Cerebellar nuclear complex (tissue), 1 donor: ENCODE results near the gene FDXR.
A peak's percentile ranks its signal among the peaks of the same experiment; 100 is the strongest.

Source experiments
- DNase-seq, 2 experiments: peaks; one replicate each; lab custom pipeline; 2025; lab: John Stamatoyannopoulos, UW

FDXR gene

DNA sequence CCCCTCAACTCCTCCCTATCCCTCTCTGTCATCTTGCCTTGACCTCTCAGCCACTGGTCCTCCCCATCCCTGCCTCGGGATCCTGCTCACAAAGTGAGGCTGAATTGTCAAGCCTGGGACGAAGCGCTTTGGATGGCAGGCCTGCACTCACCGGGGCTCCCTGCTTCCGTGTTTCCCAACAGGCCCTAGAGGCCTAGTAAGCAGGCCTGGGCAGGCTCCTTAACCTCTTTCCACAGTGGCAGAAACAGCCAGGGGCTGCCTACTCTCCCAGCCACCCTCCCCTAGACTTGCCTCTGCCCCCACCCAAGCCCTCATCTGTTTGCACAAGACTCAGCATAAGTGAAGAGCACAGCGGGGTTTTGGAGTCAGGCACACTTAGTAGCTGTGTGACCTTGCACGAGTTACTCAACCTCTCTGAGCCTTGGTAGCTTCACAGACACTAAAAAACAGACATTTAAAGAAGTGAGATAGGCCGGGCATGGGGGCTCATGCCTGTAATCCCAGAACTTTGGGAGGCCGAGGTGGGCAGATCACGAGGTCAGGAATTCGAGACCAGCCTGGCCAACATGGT, 25.7 kb upstream of the FDXR start:
- DNase-seq = no peak

DNA sequence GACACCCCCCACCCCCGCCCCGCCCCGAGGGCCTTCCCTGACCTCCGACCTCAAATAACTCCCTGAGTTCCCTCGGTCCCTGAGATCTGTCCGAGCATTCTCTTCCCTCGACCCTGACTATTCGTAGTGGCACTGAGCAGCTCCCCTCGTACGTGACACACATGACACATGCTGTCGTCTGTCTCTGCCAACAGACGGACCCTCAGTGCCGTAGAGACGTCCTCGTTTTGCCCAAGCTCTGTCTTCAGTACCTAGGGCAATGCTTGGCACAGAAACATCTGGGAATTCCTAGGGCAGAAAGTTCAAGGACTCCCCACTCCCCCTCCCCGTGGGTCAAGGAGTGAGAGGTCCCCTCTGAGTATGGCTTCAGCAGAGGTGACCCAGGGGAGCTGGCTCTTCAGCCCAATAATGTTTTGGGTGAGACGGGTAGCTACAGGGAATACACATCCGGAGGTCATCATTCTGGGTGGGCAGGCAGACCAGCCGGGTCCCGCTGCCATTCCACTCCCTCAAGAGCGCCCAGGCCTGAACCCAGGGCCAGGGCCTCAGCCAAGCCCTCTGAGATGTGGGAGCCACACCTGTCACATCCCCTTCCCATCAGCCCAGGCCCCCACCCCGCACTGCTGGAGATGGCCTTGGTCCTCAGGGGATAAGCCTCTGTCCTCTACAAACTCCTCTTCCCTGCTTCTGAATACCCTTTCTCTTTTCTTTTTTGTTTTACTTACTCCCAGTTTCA, 21.3 kb upstream of the FDXR start:
- no peak for DNase-seq

DNA sequence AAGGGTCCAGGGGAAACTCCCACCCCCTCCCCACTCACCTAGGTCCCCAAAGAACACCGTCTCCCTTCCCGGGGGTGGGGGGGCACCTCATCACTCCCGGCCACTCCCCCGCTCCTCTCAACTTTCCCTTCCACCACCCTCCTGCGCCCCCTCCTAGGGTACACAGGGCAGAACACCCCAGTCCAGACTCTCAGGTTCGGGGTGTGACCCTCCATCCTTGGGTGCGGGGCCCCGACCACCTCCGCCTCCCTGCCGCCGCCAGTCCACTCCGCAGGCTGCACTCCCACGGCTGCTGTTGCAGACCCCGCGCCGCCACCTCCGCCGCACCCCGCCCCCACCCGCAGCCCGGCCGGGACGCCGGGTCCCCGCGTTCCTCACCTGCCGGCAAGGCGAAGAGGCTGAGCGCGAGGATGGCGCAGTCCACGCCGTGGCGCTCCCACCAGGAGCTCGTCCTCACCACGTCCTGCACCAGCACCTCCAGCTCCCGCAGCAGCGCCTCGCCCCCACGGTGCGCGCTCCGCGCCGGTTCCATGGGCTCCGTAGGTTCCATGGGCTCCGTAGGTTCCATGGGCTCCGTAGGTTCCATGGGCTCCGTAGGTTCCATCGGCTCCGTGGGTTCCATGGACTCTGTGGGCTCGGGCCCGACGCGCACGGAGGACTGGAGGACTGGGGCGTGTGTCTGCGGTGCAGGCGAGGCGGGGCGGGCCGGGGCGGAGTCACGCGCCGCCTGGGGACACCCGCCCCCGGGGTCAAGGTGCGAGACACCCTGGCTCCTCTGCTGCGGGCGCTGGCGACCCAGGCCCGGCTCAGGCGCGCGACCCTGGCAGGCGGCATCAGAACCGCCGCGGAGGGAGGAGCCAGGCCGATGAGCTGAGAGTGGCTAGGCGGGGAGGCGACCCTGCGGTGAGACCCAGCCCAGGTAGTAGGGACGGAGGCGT, 20.4 kb upstream of the FDXR start, which contains the start of gene FADS6:
TSS of gene FADS6 (minus strand) at position 660 of the 938 bp plus-strand sequence. CDS start at position 622, 38 bp downstream.
- DNase-seq = no peak

DNA sequence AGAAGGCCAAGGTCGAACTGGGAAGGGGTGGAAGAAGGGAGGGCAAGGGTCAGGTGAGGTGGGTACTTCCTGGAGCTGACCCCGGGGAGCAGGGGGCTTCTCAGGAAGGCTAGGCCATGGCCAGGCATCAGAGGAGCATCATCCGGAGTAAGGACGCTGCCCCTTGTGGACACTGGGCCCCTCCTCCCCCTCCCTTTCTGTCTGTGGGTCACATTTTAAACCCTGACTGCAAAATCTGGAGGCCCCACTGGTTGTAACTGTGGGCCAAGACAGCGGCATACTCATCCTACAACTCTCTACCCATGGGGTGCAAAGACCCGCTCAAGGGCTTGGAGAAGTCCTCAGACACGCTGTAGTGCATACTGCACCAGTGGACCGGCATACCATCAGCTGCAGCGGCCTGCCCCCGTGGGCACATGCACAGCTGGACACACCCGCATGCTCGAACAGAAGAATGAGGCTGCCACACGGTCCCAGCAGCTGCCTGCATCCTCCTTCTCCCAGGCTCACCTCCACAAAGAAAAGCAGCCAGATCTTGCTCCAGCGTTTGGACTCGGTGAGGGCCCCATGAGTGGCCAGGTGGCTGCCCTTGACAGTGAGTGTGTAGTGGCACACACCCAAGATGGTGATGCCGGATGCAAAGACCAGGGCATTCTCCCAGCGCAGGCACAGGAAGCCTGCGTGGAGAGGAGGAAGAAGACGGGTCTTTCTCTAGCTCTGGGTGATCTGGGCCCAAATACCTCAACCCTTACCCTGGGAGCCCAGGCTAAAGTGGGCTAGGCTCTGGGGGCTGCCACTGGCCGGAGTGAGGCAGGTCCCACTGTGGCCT, 19.4 kb upstream of the FDXR start:
- DNase-seq = no peak

DNA sequence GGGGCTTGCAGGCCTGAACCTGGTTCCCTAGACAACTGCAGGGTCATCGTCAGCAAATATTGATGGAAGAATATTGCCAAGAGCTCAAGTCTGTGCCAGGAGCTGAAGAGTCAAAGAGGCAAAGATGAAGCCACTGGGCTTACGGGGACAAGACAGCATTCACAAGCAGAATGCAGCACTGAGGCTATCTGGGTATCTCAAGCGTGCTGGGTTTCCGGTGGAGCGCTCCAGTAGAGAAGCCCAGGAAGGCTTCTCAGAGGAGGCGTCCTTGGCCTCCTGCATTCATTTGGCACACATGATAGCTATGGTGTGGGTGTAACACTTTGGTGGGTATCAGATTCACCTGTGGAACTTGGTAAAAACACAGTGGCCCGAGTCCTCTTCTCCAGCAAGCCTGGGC, 17.8 kb upstream of the FDXR start:
- DNase-seq = no peak

DNA sequence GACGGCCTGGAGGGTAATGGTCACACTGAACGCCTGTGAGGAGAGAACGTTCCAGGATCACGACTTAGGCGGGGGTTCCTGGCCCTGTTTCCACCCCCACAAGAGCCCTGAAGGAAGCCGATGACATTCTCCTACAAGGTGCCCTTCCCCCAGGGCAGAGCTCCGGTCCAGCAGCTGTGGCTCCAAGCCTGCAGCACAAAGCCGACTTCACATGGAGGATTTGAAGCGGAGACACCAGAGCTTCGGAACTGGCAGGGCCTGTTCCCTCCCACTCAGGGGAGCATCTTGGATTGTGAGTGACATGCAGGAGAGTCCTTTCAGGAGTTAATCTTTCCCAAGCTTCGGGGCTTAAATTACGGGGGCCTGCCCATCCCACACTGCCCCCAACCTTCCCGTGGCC, 15.7 kb upstream of the FDXR start:
- DNase-seq = no peak

DNA sequence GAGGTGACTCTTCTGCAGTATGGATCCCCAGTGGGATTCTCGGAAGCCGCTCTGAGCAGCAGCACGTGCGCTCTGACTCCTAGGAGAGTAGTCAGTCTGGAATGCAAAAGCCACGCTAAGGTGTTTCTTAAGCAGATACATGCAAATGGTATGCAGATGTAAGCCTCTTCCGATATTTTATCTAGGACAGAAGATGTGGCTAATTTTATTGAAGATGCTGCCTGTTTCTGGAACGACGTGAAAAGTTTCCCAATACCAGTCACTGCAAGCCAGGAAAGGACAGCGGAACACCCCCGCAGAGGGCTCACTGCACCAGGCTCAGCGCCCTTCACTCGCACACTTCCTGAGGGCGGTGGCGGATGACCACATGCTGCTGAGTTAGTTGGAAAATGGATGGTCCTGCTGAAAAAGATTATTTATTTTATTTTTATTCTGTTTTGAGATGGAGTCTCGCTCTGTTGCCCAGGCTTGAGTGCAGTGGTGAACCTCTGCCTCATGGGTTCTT, 10.5 kb upstream of the FDXR start:
- no peak for DNase-seq

DNA sequence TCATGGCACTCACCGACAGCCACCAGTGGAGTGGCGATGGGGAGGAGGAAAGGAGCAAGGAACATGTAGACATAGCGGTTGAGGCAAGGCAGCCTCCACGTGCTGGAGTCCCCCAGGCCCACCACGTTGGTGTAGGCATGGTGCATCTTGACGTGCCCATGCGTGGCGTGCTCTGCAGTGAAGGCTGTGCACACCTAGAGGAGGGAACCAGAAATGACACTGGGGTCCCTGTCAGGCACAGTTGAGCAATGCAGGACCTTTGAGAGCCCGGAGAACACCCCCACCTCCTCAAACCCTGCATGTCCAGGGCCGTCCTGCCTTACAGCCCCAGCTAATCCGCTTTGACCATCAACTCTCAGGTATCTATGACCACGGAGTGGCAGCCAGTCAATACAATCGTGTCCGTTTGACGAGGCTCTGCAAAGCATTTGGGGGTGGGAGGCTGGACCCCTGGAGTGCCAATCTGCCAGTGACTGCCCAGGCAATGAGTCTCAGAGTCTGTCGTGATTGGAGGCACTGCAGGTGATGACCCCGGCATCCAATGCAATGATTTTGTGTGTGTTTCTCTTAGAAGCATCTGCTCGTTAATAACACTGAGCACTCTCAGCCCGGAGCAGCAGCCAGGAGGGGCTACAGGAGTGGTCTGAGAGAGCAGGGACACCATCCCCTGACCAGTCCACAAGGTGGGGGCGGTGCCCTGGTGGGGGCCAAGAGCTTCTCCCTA, 9.9 kb upstream of the FDXR start:
- DNase-seq = no peak

DNA sequence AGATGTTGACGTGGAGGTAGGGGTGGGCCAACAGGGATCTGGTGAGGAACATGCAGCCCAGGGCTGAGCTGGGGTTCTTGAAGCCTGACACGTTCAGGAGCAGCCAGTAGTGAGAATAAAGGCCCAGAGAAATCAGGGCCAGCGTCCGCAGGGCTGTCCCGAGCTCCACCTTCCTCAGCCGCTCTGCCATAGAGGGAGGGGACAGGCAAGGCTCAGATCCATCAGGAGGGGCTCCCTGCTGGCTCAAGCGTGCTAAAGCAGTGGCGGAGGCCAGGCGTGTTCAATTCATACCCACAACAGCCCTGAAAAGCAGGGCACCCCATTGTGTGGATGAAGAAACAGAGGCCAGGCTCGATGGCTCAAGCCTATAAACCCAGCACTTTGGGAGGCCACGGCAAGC, 8.3 kb upstream of the FDXR start:
- DNase-seq = no peak

DNA sequence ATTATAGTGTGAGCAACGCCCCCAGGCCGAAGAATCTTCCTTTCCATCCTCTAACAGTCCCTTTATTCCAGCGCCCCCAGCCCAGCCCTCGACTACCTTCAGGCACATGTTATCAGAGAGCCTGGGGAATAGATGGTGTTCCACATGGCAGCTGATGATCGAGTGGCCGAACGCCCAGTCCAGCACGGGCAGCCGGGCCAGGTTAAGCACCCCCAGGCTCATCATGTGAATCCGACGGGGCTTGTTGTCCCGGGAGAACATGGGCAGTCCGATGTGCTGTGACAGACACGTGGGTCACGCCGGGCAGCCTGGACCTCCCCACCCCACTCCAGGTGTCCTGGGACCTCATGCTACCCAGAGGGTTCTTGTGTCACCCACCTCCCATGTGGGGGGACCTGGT, 6.5 kb upstream of the FDXR start:
- DNase-seq = no peak

DNA sequence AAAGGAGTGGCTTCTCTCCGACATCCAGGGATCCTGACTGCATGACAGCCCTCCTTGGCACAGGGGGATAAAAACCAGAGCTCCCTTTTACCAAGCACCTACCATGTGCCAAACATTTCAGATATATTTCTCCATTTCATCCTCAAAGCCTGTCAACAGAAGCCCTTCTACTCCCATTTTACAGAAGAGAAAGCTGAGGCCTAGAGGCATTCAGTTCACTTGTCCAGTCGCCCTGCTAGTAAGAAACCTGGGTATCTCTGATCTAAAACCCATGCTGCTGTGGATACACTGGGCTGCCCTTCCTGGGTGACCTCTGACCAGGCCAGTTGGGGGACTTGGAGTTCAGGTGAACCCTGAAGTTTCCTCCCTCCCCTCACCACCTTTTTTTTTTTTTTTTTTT, 5.9 kb upstream of the FDXR start:
- DNase-seq = no peak

DNA sequence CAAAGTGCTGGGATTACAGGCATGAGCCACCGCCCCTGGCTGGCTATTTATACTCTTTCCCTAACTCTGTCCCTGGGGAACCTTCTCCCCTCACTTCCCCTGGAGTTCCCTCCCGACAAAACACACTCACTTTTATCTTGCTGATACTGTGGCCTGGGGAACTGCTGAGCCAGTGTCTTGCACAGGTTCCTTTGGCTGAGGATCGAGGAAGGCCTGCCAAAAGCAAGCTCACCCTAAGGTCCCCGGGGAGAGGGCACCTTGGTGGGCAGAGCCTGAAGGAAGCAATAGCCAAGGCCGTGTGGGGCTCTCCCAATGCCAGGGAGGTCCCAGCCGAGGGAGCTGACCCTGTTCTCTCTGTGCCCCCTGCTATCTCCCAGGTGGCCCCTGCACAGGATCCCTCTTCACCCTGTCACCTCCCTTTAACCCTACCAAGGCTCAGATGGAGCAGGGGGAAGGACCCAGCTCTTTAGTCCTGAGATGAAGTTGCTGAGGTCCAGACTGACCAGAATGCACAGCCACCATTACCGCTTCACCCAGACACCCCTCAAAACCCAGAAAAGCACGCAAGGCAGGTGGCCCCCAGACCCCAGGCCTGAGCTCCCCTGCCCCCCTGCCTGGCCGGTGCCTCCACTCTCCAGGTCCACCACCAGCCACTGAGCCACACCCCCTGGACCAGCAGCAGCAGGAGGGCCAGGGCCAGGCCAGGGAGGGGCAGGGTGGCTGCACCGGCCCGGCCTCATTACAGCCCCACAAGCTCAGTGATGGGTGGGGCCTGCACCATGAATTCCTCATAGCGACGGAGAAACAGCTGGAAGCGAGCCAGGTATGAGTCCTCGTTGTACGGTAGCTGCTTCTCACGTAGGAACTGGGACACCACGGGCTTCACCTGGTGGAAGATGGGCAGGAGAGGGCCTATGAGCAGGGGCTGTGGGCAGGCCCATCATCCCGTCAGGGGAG, 5.1 kb upstream of the FDXR start:
- no peak for DNase-seq

DNA sequence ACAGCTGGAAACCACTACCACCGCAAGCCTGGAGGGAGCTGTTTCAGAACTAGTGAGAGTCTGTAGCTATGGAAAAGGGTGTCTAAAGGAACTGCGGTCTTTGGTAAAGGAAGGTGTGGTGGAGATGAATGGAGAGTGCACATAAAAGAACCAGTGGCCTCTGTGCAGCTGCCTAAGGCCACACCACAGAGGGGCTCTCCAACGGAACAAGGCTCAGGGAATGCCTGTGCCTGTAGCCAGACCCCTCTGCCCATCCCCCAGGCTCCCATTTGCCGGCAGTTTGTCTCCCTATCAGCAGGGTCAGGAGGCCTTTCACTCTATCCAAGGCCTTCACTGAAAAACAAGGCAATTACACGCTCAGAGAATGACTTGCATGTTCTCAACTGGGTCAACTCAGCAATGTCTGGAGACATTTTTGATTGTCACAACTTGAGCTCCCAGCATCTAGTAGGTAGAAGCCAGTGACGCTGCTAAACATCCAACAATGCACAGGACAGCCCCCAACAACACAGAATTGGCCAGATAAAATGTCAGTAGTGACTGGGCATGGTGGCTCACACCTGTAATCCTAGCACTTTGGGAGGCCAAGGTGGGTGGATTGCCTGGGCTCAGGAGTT, 3.3 kb upstream of the FDXR start:
- DNase-seq = no peak

DNA sequence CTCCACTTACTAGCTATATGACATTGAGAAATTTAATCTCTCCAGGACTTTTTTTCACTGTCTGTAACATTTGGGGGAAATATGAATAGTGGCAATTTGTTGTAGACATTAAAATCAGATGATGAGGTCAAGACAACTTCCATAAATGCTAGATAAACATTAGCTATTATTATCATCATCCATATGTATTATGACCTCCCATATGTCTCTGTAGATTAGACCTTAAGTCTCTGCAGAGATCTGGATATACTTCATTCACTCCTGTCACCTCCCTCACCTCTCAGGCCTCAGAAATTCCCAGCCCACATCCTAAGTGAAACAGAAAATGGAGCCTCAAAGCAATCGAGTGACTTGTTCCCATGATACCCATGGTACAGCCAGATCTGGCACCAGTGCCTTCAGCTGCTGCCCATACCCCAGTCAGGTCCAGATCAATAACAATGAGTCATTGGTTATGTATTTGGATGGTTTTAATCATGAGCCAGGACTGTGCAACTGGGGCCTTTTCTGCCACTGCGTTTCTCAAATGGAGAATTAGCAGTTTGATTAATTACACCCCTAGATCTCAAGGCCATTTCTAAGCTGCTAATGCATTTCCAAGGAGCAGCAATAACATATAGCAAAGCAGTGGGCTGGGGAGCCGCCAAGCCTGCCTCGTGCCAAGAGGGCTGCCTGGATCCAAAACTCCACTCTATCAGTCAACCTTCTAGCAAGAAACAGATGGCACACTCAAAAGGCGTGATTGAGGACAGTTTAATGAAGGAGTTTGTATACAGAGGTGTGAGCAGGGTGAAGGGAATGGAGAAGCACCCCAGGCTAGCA, 2.6 kb upstream of the FDXR start:
- DNase-seq = no peak

DNA sequence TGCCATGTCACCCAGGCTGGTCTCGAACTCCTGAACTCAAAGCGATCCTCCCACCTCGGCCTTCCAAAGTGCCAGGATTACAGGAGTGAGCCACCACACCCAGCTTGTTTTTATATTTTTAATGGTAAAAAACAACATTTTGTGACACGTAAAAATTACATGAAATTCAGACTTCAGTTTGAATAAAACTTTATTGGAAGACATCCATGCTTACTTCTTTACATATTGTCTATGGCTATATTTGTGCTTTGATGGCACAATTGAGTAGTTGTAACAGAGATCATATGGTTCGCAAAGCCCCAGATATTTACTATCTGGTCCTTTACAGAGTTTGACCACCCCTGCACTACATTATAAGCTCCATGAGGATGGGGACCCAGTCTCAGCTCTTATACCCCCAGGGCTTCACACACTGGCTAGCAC, 1.8 kb upstream of the FDXR start:
- no peak for DNase-seq

DNA sequence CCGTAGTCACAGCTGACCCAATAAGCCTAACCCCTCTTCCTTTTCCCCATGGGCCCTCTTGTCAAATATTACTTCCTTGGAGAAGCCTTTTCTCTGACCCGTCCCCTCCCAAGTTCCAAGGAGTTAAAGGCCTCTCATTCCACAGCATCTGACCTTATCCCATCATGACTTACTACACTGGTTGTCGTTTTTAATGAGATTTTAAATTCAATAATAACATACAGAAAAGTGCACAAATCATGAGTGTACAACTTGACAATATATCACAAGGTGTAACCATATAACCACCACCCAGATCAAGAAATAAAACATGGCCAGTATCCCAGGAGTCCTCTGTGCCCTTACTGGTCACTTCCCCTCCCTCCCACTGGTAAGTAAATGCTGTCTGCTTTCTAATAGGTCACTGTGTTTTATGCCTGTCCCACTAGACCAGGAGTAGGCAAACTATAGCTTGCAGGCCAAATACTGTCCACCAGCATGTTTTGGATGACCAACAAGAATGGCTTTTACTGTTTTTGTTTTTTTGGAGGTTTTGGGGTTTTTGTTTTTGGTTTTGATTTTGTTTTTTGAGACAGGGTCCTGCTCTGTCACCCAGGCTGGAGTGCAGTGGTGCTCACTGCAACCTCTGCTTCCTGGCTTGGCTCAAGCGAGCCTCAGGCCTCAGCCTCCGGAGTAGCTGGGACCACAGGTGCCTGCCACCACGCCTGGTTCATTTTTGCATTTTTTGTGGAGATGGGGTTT, 1.2 kb upstream of the FDXR start:
- DNase-seq = no peak

DNA sequence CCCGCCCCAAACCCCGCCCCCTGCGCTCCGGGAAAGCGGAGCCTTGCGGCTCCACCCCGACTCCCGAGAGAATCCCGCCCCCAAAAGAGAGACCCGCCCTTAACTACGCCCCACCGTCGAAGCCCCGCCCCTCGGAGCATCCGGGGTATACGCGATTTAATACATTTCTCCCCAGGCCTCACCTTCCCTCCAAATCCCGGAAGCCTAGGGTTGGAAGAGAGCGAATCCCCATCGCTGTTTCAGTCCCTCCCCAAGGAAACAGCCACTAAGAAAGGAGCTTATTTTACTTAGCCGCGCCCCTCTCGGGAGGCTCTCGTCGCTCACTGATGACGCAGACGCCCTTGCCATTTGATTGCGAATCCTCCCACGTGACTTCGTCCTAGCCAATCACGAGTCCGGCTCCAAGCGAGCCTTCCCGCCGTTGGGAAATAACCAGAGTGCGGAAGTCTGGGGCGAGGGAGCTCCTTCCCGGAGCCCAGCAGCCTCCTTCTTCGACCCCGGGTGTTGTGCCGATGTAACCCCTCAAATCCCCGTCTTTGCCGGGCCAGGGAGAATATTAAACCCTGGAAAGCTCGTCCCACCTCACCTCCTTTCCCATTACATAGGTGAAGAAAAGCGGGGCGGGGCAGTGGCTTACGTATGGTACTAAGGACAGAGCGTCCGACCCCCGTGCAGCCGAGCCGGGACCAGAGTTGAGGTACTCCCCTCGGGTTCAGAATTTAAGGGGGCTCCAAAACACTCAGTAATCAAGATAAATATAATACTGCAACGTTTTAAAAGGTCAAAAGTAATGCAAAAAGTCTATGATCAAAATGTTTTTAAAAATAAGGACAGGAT, 461 bp upstream of the FDXR start:
- peak; percentile 99 for DNase-seq
